DND-41 (cell line): ENCODE data around the gene ATP6V1C2.

Experiments
- ATAC-seq: fragments of 200-7000 bp; cut with Tn5 transposase; 3 replicates; pipeline ENCODE4 v1.9.1; 2021; ENCODE audit warnings: low read depth; ENCODE audit not compliant: insufficient read depth
- DNase-seq: peaks from one replicate; pipeline ENCODE4 v3.0.0-alpha.2; 2020
- H2AFZ ChIP-seq: 2 replicates; pipeline ENCODE4 v1.6.0; 2012; ENCODE audit warnings: low read depth, low read length
- H3K27ac ChIP-seq: 2 replicates; pipeline ENCODE4 v1.5.1; 2012; ENCODE audit warnings: low read length, inconsistent platforms
- H3K27me3 ChIP-seq: fragments of 200-600 bp; sonication (generic); 2 replicates; pipeline ENCODE4 v1.6.0; 2012; ENCODE audit warnings: low read length, mild to moderate bottlenecking, inconsistent platforms; ENCODE audit not compliant: insufficient read depth, poor library complexity
- H3K36me3 ChIP-seq: 2 replicates; pipeline ENCODE4 v1.5.1; 2012; ENCODE audit warnings: low read length, inconsistent platforms; ENCODE audit not compliant: insufficient read depth
- H3K4me1 ChIP-seq: 2 replicates; pipeline ENCODE4 v1.5.1; 2012; ENCODE audit warnings: mild to moderate bottlenecking, low read length; ENCODE audit not compliant: insufficient read depth
- H3K4me2 ChIP-seq: 2 replicates; pipeline ENCODE4 v1.6.0; 2012; ENCODE audit warnings: mild to moderate bottlenecking, moderate library complexity, low read length, inconsistent platforms; ENCODE audit not compliant: insufficient read depth
- H3K4me3 ChIP-seq, 2 experiments: fragments of 200-600 bp in 1 of 2; shearing (Covaris generic) in 1 of 2; 2 replicates each; pipeline ENCODE4 v1.5.1; 2012 to 2016; ENCODE audit warnings: inconsistent platforms in 2 of 2, low read length in 2 of 2, mild to moderate bottlenecking in 2 of 2, low read depth in 1 of 2, moderate library complexity in 1 of 2
- H3K79me2 ChIP-seq: 2 replicates; pipeline ENCODE4 v1.6.0; 2012; ENCODE audit warnings: low read length, inconsistent platforms; ENCODE audit not compliant: insufficient read depth
- H3K9ac ChIP-seq: 2 replicates; pipeline ENCODE4 v1.6.0; 2012; ENCODE audit warnings: low read depth, mild to moderate bottlenecking, inconsistent platforms, low read length, moderate library complexity
- H3K9me3 ChIP-seq: 2 replicates; pipeline ENCODE4 v1.5.1; 2012; ENCODE audit warnings: low read length, moderate library complexity, mild to moderate bottlenecking, inconsistent platforms; ENCODE audit not compliant: insufficient read depth, severe bottlenecking
- H4K20me1 ChIP-seq: 2 replicates; pipeline ENCODE4 v1.6.0; 2012; ENCODE audit warnings: low read length; ENCODE audit not compliant: insufficient read depth
- CTCF ChIP-seq: IDR thresholded peaks from 2 replicates; pipeline ENCODE4 v1.5.1; 2012; ENCODE audit warnings: borderline replicate concordance, low read length, moderate library complexity, mild to moderate bottlenecking; ENCODE audit not compliant: poor library complexity, severe bottlenecking; ENCODE audit errors: extremely low read depth
- EZH2 ChIP-seq: IDR thresholded peaks from 3 replicates; pipeline ENCODE4 v1.6.1; 2012; ENCODE audit warnings: borderline replicate concordance, low read depth, mild to moderate bottlenecking, moderate library complexity, low read length, inconsistent platforms; ENCODE audit not compliant: severe bottlenecking

Gene ATP6V1C2

GRCh38 chr2:10722252-10722825, 909 bp downstream of the ATP6V1C2 start:
- no peak overlapping the region for H3K9ac ChIP-seq
- no peak for ATAC-seq
- H3K4me3 ChIP-seq = no peak overlapping the region
- H3K4me2 ChIP-seq = no peak overlapping the region
- peaks cover 12% of the 10 kb centered on the region for H3K27me3 ChIP-seq
- no peak for DNase-seq
- no peaks in the 10 kb centered on the region for H3K36me3 ChIP-seq
- H4K20me1 ChIP-seq = no peaks in the 10 kb centered on the region
- H3K27ac ChIP-seq = no peak overlapping the region
- H3K79me2 ChIP-seq = no peaks in the 10 kb centered on the region
- TF ChIP-seq CTCF = no peak
- no peak for TF ChIP-seq EZH2
- no peaks in the 10 kb centered on the region for H3K4me1 ChIP-seq
- no peak overlapping the region for H2AFZ ChIP-seq
- H3K9me3 ChIP-seq = no peaks in the 10 kb centered on the region

- TF ChIP-seq CTCF = no peak
- TF ChIP-seq EZH2 = no peak
Measured at GRCh38 chr2:10732924-10733565, 11.6 kb downstream of the ATP6V1C2 start.

GRCh38 chr2:10733566-10733925, 12.1 kb downstream of the ATP6V1C2 start:
- Histone ChIP-seq H3K4me1 (no peaks in the 10 kb centered on the region), H3K4me2 (no peak overlapping the region), H4K20me1 (no peaks in the 10 kb centered on the region)

More at GRCh38 chr2:10732924-10733565, 11.6 kb downstream of the ATP6V1C2 start:
- no peak overlapping the region for H3K4me2 ChIP-seq
- DNase-seq = no peak
- H2AFZ ChIP-seq = no peak overlapping the region
- no peaks in the 10 kb centered on the region for H4K20me1 ChIP-seq
- H3K9me3 ChIP-seq = no peaks in the 10 kb centered on the region
- no peaks in the 10 kb centered on the region for H3K4me1 ChIP-seq
- H3K27ac ChIP-seq = no peak overlapping the region
- H3K79me2 ChIP-seq = no peaks in the 10 kb centered on the region
- no peak overlapping the region for H3K4me3 ChIP-seq
- no peak for ATAC-seq
- H3K27me3 ChIP-seq = no peaks in the 10 kb centered on the region
- H3K9ac ChIP-seq = no peak overlapping the region
- no peaks in the 10 kb centered on the region for H3K36me3 ChIP-seq

More at GRCh38 chr2:10733566-10733925, 12.1 kb downstream of the ATP6V1C2 start:
- Histone ChIP-seq H3K27me3 (no peaks in the 10 kb centered on the region), H3K79me2 (no peaks in the 10 kb centered on the region), H3K9me3 (no peaks in the 10 kb centered on the region), H3K9ac (no peak overlapping the region), H3K27ac (no peak overlapping the region), H3K4me3 (no peak overlapping the region), H2AFZ (no peak overlapping the region), H3K36me3 (no peaks in the 10 kb centered on the region)
- DNase-seq = no peak
- no peak for ATAC-seq
- TF ChIP-seq CTCF (no peak), EZH2 (no peak)
